Stomach (tissue), 9 donors: ENCODE data around the gene SND1. TPM values are rescaled to one million over a fixed set of nuclear protein-coding genes. Genes with fewer than 3 reads are reported as not detected.

Experiments used
- DNase-seq, 2 donors: peaks; one replicate each; pipeline versions ENCODE4 v3.0.0 to v3.0.0-alpha.2; 2013 to 2019
- H3K27ac ChIP-seq, 5 donors: fragments of 200-600 bp in 4 of 5; sonication (generic) in 4 of 5; one replicate each; pipeline ENCODE4 v1.5.1; 2013 to 2019; ENCODE audit warnings: mild to moderate bottlenecking in 1 of 5, moderate library complexity in 1 of 5
- H3K27me3 ChIP-seq, 3 donors: fragments of 200-600 bp; sonication (generic); one replicate each; pipeline ENCODE4 v1.5.1; 2017 to 2019; ENCODE audit warnings: mixed run types in 1 of 3
- H3K36me3 ChIP-seq, 4 donors: fragments of 200-600 bp; sonication (generic); 1 replicate in 3 of 4; 2 replicates in 1 of 4; pipeline ENCODE4 v1.5.1; 2016 to 2019
- H3K4me1 ChIP-seq, 4 donors: fragments of 200-600 bp; sonication (generic); one replicate each; pipeline ENCODE4 v1.5.1; 2016 to 2019
- H3K4me3 ChIP-seq, 4 donors: fragments of 200-600 bp; sonication (generic) in 3 of 4; one replicate each; pipeline ENCODE4 v1.5.1; 2016 to 2019; ENCODE audit warnings: mild to moderate bottlenecking in 1 of 4
- H3K9me3 ChIP-seq, 4 donors: fragments of 200-600 bp; sonication (generic); one replicate each; pipeline ENCODE4 v1.5.1; 2016 to 2019
- EP300 ChIP-seq: sonication (generic); formaldehyde crosslinking; IDR thresholded peaks from one replicate; pipeline ENCODE4 v1.6.1; 2017; ENCODE audit warnings: antibody characterized with exemption
- POLR2A ChIP-seq, 4 donors: fragments of 450-650 bp; IDR thresholded peaks; one replicate each; pipeline ENCODE4 v1.6.1; 2016; ENCODE audit warnings: antibody characterized with exemption in 4 of 4, control low read depth in 2 of 4, mild to moderate bottlenecking in 1 of 4, moderate library complexity in 1 of 4
- POLR2AphosphoS5 ChIP-seq, 3 donors: sonication (generic); formaldehyde crosslinking; IDR thresholded peaks; one replicate each; pipeline ENCODE4 v1.6.1; 2016; ENCODE audit warnings: antibody characterized with exemption in 3 of 3
- WGBS, 5 donors: extraction: QIAGEN DNeasy Blood & Tissue Kit in 3 of 5; methylation state at CpG; one replicate each; pipeline versions ENCODE4 v1.1.5 to v1.1.7; 2013 to 2018; 5-methylcytosine and 5-hydroxymethylcytosine counted together
- intact Hi-C: fragments of 100-400 bp; cut with DNase I; formaldehyde crosslinking; loops from one replicate; pipeline ENCODE4 v1.15.1; 2023; ENCODE audit warnings: low total_unique reads
- polyA plus RNA-seq, 3 donors: library from polyadenylated mRNA; stranded (reverse); fragments of 200-250 nt; gene quantifications; one replicate each; pipeline ENCODE4 v1.2.3, GENCODE V29; 2013
- total RNA-seq, 5 donors: library from RNA; depleted of rRNA; stranded (reverse); fragments of >200 nt; gene quantifications; one replicate each; pipeline versions ENCODE4 v1.1.0 to v1.2.3, GENCODE V29; 2014 to 2016
- TF ChIP-seq, protein P1 (sequence below), 7 experiments: fragments of 450-650 bp in 4 of 7; fragments of 200-600 bp in 3 of 7; sonication (generic) in 3 of 7; IDR thresholded peaks; one replicate each; pipeline ENCODE4 v1.5.1; 2016 to 2019; ENCODE audit warnings: antibody characterized with exemption in 7 of 7, control low read depth in 2 of 7, mild to moderate bottlenecking in 1 of 7
- donor health status: healthy with polysubstance abuse.
- donor health status: Bipolar disorder and iron deficiency.
- donor health status: healthy.

Gene SND1
- total and polyA plus RNA-seq, 8 donors: 63.3 to 799 (median 126) TPM

DNA sequence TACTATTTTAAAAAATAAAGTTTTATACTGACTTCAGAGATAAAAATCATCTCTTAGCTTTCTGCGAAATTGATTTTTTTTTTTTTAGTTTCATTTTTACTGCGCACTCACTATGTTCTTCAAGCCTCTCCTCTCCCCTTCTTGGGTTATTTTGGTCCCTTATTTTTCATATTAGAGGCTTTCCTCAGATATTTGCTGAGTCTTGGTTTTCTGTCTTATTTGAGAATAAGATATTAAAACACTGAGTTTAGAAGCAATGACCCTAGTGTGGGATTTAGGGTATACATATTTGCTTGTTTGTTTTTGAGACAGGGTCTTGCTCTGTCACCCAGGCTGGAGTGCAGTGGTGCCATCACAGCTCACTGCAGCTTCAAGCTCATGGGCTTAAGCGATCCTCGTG, 59.9 kb downstream of the SND1 start:
- no peaks in the 10 kb centered on the region for H3K27me3 ChIP-seq
- no peak overlapping the region for H3K27ac ChIP-seq
- peaks cover 0 to 11% (median 4%) of the 10 kb centered on the region in 4 donors for H3K9me3 ChIP-seq
- TF ChIP-seq EP300 (no peak), POLR2AphosphoS5 (IDR thresholded peaks at IDR 0.05) (no peak), POLR2A (IDR thresholded peaks at IDR 0.05) (no peak)
- TF ChIP-seq, protein P1, sequence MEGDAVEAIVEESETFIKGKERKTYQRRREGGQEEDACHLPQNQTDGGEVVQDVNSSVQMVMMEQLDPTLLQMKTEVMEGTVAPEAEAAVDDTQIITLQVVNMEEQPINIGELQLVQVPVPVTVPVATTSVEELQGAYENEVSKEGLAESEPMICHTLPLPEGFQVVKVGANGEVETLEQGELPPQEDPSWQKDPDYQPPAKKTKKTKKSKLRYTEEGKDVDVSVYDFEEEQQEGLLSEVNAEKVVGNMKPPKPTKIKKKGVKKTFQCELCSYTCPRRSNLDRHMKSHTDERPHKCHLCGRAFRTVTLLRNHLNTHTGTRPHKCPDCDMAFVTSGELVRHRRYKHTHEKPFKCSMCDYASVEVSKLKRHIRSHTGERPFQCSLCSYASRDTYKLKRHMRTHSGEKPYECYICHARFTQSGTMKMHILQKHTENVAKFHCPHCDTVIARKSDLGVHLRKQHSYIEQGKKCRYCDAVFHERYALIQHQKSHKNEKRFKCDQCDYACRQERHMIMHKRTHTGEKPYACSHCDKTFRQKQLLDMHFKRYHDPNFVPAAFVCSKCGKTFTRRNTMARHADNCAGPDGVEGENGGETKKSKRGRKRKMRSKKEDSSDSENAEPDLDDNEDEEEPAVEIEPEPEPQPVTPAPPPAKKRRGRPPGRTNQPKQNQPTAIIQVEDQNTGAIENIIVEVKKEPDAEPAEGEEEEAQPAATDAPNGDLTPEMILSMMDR (IDR thresholded peaks at IDR 0.05): no peak
- H3K36me3 ChIP-seq: peaks cover 7 to 80% (median 69%) of the 10 kb centered on the region in 4 donors
- no peak overlapping the region for H3K4me3 ChIP-seq
- peaks cover 0 to 5% (median 2%) of the 10 kb centered on the region in 4 donors for H3K4me1 ChIP-seq
- no peak for DNase-seq
- intact Hi-C loops: no loop called here
- WGBS, 5 donors: 97 to 100% (median 98%) methylated on average over 4 of the region's 4 CpGs

- intact Hi-C loops: no loop called here
- Histone ChIP-seq H3K27me3 (no peaks in the 10 kb centered on the region), H3K9me3 (peaks cover 0 to 11% (median 4%) of the 10 kb centered on the region in 4 donors), H3K36me3 (peaks cover 1 to 80% (median 68%) of the 10 kb centered on the region in 4 donors), H3K27ac (no peak overlapping the region), H3K4me1 (peaks cover 0 to 5% (median under 1%) of the 10 kb centered on the region in 4 donors), H3K4me3 (no peak overlapping the region)
- TF ChIP-seq POLR2AphosphoS5 (IDR thresholded peaks at IDR 0.05) (no peak), EP300 (no peak), POLR2A (IDR thresholded peaks at IDR 0.05) (no peak)
- TF ChIP-seq, protein P1 (IDR thresholded peaks at IDR 0.05): no peak
- DNase-seq: peak in 1 of 2 donors; percentile 6
These were observed 61.0 kb downstream of the SND1 start for GRCh38 chr7:127713006-127713405.

DNA sequence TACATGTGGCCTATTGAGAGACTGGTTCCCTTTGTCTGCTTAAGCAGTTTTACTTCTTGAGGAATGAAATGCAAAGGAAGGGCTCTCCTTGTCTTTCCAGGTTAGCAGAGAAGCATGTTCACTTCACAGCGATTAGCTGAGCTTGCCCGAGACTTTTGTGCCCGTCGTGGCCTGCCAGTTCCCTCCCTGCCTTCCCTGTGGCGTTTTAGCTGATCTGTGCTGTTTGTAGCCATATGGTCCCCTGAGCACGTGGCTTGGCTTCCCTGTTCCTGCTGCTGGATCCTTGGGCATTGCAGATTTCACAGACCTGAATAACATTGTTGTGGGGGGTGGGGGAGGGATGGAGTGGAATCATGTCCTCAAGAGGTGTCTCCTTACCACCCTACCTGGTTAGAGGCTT, 61.8 kb downstream of the SND1 start:
- Histone ChIP-seq H3K4me1 (peaks cover 0 to 5% (median 0%) of the 10 kb centered on the region in 4 donors), H3K9me3 (peaks cover 0 to 11% (median 4%) of the 10 kb centered on the region in 4 donors), H3K4me3 (no peak overlapping the region), H3K36me3 (peaks cover 6 to 80% (median 68%) of the 10 kb centered on the region in 4 donors), H3K27me3 (no peaks in the 10 kb centered on the region), H3K27ac (no peak overlapping the region)
- DNase-seq: peak in 1 of 2 donors; percentile 28
- intact Hi-C loops: no loop called here
- TF ChIP-seq, protein P1 (IDR thresholded peaks at IDR 0.05): no peak
- no peak for TF ChIP-seq EP300
- TF ChIP-seq POLR2AphosphoS5 (IDR thresholded peaks at IDR 0.05): no peak
- TF ChIP-seq POLR2A (IDR thresholded peaks at IDR 0.05): no peak
- 85 to 97% (median 92%) methylated on average over 6 of the region's 6 CpGs for WGBS, 5 donors

- Histone ChIP-seq H3K9me3 (peaks cover 0 to 11% (median 4%) of the 10 kb centered on the region in 4 donors), H3K36me3 (peaks cover 6 to 68% (median 59%) of the 10 kb centered on the region in 4 donors), H3K27me3 (no peaks in the 10 kb centered on the region), H3K27ac (no peak overlapping the region), H3K4me1 (peaks cover 0 to 5% (median 0%) of the 10 kb centered on the region in 4 donors), H3K4me3 (no peak overlapping the region)
- intact Hi-C loops: no loop called here
- DNase-seq: no peak
- TF ChIP-seq POLR2AphosphoS5 (IDR thresholded peaks at IDR 0.05): no peak
- TF ChIP-seq EP300: no peak
- TF ChIP-seq, protein P1 (IDR thresholded peaks at IDR 0.05): no peak
- TF ChIP-seq POLR2A (IDR thresholded peaks at IDR 0.05): no peak
- 64 to 97% (median 85%) methylated on average over 3 of the region's 3 CpGs for WGBS, 5 donors
These were observed 63.3 kb downstream of the SND1 start for GRCh38 chr7:127715272-127715671.
